GM12891 (cell line): ENCODE data around the gene COX14.

ENCODE experiments used
- POLR2A ChIP-seq: IDR thresholded peaks from 2 replicates; pipeline ENCODE4 v1.6.1; 2011; ENCODE audit warnings: low read depth, low read length, control low read depth
- POLR2AphosphoS5 ChIP-seq: IDR thresholded peaks from 2 replicates; pipeline ENCODE4 v1.6.1; 2011; ENCODE audit warnings: low read depth, low read length, control low read depth
- TAF1 ChIP-seq: IDR thresholded peaks from 2 replicates; pipeline ENCODE4 v1.6.1; 2011; ENCODE audit warnings: low read depth, low read length, control low read depth

DNA sequence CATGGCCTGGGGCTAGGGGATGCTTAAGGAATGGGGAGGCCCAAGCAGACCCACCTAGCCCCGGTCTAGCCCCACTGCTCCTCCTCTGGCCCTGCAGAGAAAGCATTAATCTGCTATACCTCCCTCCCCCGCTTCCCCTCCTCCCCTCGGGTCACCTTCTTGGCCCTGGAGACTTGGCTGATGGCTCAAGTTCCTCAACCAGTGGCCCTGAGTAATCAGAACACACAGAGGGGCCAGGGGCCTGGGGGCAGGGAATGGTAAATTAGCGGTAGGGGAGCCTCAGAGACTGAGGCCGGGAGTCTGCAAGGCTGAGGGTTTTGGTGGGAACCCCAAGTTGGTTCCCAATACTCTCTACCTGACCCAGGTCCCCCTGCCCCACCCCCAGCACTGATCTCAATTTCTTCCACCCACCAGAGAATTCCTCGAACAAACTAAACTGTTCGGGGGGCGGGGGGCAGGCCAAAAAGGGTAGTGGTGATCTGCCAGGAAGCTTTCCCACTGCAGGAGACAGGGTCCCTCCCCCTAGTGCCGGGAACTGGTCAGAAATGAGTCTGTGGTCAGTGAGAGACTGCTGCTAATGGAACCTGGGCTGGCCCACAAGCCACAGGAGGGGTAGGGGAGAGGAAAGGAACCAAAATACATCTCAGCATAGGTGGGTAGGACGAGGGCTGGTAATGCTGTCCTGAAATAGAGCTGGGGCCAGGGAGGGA lies 39.7 kb upstream of the COX14 start:
- TF ChIP-seq POLR2A (no peak), POLR2AphosphoS5 (no peak), TAF1 (no peak)
